T follicular helper cell (primary cell): Measurements from ENCODE around the gene GCNT2.
"Not testable (repeated sequence)": the region's sequence is repeated elsewhere in the genome, so short reads cannot be mapped to it uniquely, and the experiment has no call there.

Experiments used
- DNase-seq: peaks from one replicate; pipeline ENCODE4 v3.0.0-alpha.2; 2020; ENCODE audit warnings: low read depth

Gene GCNT2

GRCh38 chr6:10660431-10661191, 139.5 kb downstream of the GCNT2 start:
- not testable (repeated sequence) for DNase-seq

GRCh38 chr6:10662207-10662606, 141.1 kb downstream of the GCNT2 start:
- no peak for DNase-seq

GRCh38 chr6:10662742-10663141, 141.6 kb downstream of the GCNT2 start:
- no peak for DNase-seq

GRCh38 chr6:10665595-10665994, 144.4 kb downstream of the GCNT2 start:
- DNase-seq, result not testable (repeated sequence)

- no peak for DNase-seq
Observed at GRCh38 chr6:10668126-10668917, 147.2 kb downstream of the GCNT2 start.

- DNase-seq, result no peak
Observed at GRCh38 chr6:10676403-10676802, 155.3 kb downstream of the GCNT2 start.

GRCh38 chr6:10678456-10678855, 157.3 kb downstream of the GCNT2 start:
- DNase-seq, result no peak
